Stimulated activated CD8-positive, alpha-beta memory T cell treated with anti-CD3 and anti-CD28 coated beads, Interleukin-4, amount 100 ng/mL, for 24 hours (primary cell): ENCODE measurements around the gene WWOX.
A peak's percentile ranks its signal among the peaks of the same experiment; 100 is the strongest.

Experiments used
- DNase-seq: peaks from one replicate; pipeline ENCODE4 v3.0.0-alpha.2; 2020; ENCODE audit warnings: low read depth

Gene WWOX

DNA sequence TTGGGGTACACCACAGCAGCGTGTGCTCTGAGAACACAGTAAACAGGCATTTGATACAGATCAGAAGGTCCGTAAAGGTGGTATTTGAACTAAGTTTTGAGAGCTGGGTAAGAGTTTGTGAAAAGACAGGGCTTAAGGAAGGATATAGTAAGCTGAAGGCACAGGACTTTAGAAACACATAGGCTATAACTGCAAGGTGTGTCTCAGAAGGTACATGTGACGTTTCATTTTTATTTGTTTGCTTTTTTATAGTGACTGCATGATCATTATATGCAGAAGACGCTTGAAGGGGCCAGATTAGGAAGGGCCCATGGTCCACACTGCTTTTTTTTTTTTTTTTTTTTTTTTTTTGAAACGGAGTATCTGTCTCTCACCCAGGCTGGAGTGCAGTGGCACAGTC lies 644.6 kb downstream of the WWOX start:
- no peak for DNase-seq

DNA sequence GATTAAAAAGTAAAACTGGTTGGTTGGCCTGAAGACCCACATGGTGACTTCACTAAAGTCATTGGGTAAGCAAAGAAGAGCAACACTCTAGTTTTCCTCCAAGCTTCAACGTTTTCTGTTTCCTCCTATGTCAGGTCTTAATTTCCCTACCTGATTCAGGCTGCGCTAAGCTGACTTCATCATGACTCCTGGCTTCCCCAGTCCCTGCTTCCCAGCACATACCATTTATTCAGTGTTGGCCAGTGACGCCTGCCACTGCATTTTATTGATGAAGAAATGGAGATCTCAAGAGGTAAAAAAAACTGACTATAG lies 645.3 kb downstream of the WWOX start:
- DNase-seq, result no peak

DNA sequence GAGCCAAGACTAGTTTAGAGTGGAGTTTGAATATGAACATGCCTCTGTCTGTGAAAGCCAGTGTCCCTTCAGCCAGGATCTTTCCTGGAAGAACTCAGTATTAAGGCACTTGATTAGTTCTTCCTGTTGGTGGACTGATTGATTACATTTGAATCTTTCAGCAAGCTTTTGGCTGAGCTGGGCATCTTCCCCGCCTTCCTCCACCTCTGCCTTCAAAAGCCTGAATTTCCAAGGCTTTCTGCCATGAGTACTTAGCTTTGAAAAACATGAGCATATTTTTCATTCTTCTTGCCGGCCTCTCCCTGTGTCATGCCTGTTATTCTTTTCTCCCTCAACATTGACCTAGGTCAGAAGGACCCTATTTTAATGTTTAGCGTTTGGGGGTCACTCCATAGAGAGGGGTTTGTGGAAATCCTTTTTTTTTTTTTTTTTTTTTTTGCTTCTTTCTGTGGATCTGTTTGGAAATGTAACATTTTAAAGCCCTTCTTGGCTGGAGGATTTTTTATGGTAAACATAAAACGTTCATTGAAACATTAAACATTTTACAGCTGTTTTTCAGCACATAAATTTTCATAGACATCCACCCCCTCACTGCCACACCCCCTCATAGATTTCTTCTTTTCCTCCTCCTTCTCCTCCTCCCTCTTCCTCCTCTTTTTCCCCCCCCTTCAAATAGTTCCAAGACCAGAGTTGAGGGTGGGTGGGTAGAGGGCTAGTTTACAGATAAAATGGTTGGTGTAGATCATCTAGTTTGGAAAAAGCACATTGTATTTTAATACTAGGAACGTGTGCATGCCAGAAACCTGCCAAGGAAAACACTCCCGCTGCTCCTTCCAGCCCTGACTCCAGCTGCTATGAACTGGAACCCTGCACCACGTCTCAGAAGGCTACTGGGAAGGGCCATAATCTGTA lies 645.9 kb downstream of the WWOX start:
- DNase-seq, result no peak

DNA sequence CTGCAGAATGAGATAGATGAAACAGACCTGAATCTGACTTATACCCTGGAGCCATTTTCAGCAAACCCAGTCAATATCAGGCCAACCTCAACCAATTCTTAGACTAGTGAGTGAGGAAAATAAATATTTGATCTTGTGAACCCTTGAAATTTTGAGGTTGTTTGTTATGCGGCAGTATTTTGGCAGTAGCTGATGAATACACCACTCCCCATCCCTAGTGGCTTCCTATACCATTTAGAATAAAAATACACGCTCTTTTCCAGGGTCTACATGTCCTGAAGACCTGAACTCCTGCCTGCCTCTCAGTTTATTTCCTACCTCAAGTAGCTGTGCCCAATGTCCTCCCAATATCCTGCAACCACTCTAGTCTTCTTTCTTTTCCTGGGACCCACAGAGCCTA lies 647.3 kb downstream of the WWOX start:
- DNase-seq, result no peak

DNA sequence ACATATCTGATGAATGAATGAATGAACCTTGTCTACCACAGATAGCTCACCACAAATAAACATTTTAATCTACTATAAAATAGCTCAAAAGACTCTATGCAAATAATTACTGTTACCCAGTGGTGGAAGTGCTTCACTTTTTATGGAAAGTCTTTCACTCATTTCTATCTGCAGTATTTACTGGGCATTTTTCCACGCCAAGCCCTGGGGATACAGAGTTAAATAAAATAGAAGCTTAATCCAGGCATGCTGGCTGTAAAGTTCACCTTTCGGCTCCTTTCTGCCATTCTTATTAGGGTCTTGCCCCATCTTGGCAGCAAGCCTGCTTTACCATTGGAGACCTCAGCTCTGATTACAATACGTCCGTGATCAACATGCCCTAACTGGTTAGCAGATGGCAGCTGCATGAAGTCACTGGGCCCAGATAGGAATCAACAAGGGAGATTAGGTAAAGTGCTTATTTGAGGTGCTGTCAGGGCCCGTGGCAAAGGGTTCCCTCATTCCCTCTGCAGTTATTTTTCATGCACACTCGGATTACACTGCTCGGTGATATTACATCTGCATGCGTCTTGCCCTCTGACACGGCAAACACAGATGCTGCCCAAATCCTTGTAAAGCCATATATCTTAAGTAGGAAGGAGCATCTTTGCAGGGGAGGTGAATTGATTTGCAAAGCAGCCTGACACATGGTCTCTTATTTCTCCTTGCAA lies 648.9 kb downstream of the WWOX start:
- DNase-seq, result no peak

DNA sequence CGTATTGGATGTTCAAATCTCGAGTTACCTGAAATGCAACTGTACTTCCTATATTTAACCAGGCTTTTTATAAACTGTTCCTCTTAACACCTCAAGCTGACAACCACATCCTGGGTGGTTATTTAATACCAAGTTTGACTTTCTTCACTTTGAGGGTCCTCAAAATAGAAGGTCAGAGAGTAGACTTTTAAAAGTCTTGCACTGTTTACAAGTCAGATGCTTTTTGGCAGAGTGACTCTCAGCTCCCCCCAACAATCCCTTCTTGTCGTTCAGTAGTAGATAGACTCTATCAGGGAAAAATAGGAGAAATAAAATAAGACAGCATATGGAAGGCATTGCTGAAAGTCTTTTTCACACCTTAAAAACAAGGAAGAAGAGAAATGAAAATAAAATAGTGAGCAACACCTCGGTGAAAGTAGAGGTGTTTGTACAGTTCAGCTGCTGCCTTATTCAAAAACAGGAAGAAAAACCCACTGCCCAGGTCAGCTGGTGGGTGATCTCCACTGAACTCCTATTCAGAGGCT lies 650.4 kb downstream of the WWOX start:
- DNase-seq, result no peak

DNA sequence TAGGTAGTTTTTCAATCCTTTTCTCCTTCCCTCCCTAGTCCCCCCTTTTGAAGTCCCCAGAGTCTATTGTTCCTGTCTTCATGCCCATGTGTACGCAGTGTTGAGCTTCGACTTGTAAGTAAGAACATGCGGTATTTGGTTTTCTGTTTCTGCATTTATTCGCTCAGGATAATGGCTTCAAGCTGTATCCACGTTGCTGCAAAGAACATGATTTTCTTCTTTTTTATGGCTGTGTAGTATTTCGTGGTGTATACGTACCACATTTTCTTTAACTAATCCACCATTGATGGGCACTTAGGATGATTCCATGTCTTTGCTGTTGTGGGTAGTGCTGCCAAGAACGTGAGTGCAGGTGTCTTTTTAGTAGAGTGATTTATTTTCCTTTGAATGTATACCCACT lies 651.2 kb downstream of the WWOX start:
- DNase-seq, result no peak

DNA sequence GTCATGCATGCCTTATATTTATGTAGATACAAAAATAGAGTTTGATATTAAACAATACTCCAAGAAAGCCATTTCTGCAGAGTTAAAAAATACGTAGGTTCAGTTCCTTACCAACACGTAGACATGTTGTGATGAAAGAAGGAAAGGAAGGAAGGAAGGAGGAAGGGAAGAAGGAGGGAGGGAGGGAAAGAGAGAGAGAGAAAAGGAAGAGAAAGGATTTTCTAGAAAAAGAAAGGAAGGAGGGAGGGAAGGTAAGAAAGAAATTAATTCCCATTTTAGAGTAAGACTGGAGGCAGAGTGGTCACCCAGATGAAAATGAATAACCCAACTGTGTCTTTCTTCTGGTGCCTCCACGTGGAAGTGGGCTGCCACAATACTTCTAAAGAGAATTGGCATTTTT lies 652.1 kb downstream of the WWOX start:
- DNase-seq, result no peak

DNA sequence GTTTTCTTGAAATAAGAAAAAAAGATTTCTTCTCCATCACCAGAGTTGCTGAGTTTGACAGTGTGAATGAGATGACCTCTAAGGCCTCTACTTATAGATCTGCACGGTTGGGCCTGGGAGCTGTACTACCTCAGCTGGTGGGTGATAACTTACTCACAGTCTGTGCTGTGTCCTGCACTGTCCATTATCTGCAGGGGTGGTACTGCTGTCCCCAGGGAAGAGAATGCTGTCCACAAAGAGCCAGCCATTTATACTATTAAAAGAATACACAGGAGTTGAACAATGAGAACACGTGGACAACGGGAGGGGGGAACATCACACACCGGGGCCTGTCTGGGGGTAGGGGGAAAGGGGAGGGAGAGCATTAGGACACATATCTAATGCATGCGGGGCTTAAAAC lies 655.3 kb downstream of the WWOX start:
- no peak for DNase-seq

DNA sequence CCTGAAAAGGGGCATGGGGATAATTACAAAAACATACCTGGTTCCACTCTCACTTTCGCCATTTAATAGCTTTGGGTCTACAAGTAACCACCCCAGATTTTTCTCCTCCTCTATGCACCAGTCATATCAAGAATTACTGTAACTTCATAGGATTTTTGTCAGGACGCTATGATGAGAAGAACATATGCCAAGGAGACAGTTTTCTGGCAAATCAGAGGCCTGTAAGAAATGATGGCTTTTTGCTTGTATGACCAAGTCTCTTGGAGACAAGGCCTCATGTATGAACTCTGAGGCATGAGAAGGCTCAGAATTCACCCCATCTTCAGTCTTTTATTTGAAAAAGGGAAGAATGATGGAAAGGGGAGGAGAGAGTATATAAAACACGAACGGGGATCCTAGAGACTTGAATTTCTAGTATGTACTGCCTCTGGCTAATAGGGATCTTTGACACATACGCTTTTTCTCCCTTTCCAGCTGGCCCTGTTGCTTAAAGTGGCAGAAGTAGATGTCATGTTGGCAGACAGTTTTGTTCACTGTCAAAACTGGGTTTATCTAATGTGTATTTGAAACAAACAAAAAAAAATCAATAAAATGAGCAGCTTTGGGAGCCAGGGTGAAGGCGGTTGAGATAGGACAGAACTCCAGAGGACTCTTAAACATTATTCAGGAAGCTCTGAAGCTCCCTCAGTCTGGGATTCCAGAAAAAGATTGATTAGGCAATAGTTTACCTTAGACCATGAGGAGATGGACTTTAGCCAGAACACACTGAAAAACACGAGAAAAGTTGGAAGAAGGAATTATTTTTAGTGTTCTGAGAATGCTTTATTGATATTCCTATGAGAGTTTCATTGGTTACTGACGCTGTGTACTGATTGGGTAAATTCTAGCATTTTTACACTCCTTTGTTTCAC lies 656.6 kb downstream of the WWOX start:
- DNase-seq, result no peak

DNA sequence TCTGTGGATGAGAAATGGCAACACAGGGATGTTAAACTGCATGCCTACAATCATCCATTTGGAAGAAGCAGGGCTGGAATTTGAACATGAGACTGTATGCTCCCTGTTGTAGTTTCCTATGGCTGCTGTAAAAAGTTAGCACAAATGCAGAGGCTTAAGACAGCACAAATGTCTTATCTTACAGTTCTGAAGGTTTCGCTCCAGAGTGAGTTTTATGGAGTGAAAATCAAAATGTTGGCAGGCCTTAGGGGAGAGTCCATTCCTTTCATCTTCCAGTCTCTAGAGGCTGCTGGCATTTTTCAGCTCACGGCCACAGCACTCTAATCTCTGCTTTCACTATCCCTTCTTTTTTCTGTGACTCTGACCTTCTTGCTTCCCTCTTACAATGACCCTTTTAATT lies 660.1 kb downstream of the WWOX start:
- no peak for DNase-seq

DNA sequence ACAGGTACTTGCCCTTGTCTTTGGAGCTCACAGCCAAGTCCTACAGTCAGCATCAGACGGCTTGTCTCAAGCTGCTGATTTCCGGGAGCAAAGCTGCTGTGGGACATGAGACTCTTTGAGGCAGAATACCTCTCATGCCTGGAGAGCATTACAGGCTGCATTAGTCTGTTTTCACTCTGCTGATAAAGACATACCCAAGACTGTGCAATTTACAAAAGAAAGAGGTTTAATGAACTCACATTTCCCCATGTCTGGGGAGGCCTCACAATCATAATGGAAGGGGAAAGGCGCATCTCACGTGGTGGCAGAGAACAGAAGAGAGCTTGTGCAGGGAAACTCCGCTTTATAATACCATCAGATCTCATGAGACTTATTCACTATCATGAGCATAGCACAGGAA lies 661.2 kb downstream of the WWOX start:
- DNase-seq, result no peak

DNA sequence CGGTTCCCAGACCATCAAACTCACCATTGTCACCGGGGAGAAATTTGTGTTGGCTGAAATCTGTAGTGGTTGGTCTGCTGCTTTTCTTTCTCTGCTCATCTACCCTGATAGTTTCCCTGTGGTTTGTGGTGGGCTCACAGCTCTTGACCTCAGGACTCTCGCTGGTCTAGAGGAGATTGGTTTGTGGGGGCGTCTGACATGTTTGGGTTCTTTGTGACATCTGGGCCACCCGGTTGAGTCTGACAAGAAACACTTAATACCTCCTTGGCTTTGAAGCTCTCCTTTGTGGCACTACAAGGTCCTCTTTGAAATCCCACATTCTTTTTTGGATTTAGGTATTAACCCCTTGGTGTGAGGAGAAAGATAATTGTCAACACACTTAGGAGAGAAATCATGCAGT lies 662.0 kb downstream of the WWOX start:
- peak; percentile 24 for DNase-seq

DNA sequence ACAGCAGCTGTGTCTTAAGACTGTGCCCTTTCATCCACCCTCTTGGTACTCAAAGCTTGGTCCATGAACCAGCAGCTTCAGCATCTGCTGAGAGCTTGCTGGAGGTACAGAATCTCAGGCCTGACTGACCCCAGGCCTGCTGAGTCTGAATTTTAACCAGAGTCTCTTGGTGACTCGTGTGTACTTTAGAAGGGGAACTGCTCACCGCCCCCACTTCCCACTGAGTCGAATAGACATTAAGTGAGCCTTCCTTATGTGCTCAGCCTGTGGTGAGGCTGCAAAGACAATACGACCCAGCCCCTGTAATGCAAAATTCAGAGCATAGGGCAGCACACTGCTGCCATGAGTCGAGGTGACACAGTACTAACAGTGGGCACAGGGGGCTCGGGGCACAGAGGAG lies 662.8 kb downstream of the WWOX start:
- DNase-seq, result no peak

DNA sequence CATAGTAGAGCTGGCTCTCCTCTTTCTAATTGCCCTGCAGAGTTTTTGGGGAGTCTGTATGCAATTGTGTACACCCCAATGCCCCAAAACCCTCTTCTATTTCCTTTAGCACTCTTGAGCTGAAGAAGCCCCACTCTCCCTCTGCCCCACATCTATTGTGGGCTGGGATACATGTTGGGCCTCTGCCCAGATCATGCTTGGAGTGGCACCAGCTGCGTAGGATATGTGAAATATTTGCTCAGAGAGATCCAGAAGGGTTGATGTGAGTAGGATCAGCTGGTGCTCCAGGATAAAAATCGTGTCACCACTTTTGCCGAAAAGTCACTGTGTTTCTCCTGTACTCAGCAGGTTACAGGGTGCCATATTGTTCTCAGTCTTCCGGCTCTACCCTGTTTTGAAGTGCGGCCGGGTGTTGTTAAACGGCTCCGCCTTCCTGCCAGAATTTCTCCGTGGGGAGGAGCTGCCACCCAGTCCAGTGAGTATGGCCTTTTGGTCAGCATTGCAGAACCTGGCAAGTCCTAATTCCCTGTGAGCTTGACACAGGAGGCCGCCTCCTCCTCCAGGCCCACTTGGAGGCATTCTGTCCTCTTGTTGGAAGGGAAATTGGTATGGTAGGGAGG lies 664.5 kb downstream of the WWOX start:
- no peak for DNase-seq

DNA sequence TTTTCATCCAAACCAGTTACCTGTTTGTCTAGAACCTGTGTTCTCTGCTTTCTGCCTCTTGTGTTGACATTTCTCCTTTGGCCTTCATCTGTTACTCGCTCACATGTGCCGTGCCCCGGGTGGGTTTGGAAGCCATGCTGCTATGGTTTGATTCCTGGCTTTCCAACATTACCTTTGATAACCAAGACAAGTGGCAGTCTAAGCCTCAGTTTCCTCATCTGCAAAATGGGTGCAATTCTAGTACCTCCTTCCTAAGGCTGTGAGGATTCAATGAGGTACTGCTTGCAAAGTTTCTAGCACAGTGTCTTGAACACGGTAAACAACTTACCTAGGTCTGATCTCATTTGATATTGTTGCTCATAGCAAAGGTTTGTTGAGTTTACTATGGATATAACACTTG lies 665.0 kb downstream of the WWOX start:
- no peak for DNase-seq

DNA sequence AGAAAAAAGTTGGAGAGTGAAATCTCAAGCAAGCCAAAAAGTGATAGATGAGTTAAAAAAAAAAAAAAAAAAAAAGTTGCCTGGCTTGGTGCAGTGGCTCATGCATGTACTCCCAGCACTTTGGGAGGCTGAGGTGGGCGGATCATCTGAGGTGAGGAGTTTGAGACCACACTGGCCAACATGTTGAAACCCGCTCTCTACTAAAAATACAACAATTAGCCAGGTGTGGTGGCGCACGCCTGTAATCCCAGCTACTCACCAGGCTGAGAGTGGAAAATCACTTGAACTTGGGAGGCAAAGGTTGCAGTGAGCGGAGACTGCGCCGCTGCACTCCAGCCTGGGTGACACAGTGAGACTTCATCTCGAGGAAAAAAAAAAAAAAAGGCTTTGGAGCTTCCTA lies 668.8 kb downstream of the WWOX start:
- no peak for DNase-seq

DNA sequence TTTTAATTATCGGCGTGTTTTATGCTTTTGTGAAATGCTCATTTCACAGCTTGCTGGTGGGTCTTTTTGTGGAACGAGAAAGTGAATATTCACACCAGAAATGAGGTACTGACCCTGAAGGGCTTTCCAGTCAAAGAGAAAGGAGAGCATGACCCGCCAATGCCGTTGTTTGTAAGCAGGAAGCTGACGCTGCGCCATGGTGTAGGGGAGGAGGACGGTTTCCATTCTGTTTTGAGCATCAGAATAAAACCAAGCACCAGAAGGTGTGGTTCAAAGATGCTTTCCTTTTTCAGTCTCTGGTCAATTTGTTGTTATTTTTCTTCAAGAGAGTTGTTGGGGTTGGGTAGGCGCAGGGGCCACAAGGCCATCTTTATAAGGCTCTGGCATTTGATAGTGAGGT lies 669.3 kb downstream of the WWOX start:
- DNase-seq, result peak; percentile 24

DNA sequence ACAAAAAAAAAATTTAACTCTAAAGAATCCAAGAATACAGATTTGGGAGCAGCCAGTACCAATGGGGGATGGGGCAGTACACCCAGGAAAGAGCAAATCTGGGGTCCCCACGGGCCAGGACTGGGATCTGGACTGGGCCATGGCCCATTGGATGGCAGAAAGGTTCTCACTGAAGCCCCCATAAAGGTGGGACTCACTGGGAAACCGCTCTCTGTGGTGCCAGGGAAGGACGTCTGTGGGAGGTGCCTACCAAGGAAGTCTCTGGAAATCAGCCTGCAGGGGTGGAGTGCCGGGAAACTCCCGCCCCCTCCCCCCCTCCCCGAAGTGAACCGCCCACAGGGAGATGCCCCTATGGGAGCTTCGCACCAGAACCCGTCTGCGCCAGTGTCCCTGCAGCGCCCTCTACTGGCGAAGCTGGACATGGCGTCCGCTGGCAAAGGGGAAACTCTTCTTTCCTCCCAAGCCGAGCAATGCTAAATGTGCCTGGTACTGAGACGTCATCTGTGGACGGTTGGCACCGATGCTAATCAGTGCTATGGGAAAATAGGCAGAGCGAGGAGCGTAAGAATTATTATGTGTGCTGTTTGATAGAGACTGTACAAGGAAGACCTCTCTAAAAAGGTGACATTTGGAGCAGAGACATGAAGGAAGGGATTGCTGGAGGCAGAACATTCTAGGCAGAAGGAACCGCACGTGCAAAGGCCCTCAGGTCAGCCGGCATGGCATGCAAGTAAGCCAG lies 671.1 kb downstream of the WWOX start:
- DNase-seq, result peak; percentile 69

DNA sequence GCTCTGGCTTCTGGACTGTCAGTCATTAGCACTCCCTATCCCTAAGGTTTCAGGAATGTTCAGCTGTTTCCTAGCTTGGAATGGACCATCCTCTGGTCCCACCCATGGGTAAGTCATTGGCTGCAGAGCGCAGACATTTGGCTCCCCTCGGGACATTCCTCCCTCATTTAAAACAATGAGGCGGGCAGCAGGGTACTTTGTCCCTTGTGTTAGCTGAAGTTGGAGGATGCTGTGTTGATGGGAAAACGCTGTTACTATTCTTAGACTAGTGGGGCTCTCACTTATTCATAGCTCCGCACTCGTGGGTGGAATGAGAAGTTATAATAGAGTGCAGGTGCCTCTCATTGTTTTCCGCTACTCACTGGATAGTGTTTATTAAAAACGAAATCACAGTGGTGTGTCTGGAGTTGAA lies 673.8 kb downstream of the WWOX start:
- no peak for DNase-seq

DNA sequence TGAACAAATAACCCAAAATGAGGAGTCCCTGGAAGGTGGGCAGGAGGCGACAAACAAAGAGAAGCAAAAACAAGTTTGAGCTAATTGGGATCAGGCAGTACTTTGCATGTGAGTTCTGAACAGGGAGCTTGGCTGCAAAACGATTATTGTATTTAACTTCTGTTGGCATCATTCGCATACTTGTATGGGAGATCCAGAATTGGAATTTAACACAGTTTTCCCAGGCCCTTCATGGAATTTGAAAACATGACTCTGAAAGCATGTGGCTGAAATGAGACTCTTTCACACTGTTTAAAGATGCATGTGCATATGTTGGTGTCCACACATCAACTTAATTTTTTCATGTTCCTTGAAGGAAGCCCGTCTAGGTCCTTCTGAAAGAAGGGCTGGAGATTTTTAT lies 674.3 kb downstream of the WWOX start:
- DNase-seq, result no peak
